G401.6 (cell line): ENCODE results near the gene ARFGAP2.

Source experiments
- FAIRE-seq: peaks from 2 replicates; lab custom pipeline; 2012; peaks lifted over from hg19 to GRCh38; lab: Jason Lieb, UNC

The ARFGAP2 gene

GRCh38 chr11:47186700-47187695 is 10.3 kb upstream of the ARFGAP2 start:
- peak; percentile 66 for FAIRE-seq

- no peak for FAIRE-seq
Measured at GRCh38 chr11:47186076-47186699, 9.5 kb upstream of the ARFGAP2 start, which contains the start of gene PACSIN3. TSS of gene PACSIN3 (minus strand) at chr11:47186434. CDS start at chr11:47182727, 3,707 bp downstream.

- peak; percentile 11 for FAIRE-seq
Measured at GRCh38 chr11:47185305-47186075, 8.8 kb upstream of the ARFGAP2 start.

- no peak for FAIRE-seq
Measured at GRCh38 chr11:47184711-47185304, 8.1 kb upstream of the ARFGAP2 start.

- FAIRE-seq: no peak
Measured at GRCh38 chr11:47183969-47184368, 7.3 kb upstream of the ARFGAP2 start.

- FAIRE-seq: no peak
Measured at GRCh38 chr11:47183031-47183856, 6.6 kb upstream of the ARFGAP2 start.

GRCh38 chr11:47182380-47182779 is 5.7 kb upstream of the ARFGAP2 start:
- no peak for FAIRE-seq

GRCh38 chr11:47181271-47181670 is 4.6 kb upstream of the ARFGAP2 start:
- FAIRE-seq: no peak

- no peak for FAIRE-seq
Measured at GRCh38 chr11:47180006-47180787, 3.5 kb upstream of the ARFGAP2 start.

GRCh38 chr11:47179655-47179991 is 2.9 kb upstream of the ARFGAP2 start:
- FAIRE-seq: peak; percentile 52

- no peak for FAIRE-seq
Measured at GRCh38 chr11:47178737-47179654, 2.3 kb upstream of the ARFGAP2 start.

GRCh38 chr11:47178316-47178715 is 1.6 kb upstream of the ARFGAP2 start:
- FAIRE-seq: no peak

- no peak for FAIRE-seq
Measured at GRCh38 chr11:47177846-47178245, 1.2 kb upstream of the ARFGAP2 start.

GRCh38 chr11:47177229-47177845 is 658 bp upstream of the ARFGAP2 start:
- peak; percentile 42 for FAIRE-seq

- no peak for FAIRE-seq
Measured at GRCh38 chr11:47175746-47176327, 842 bp downstream of the ARFGAP2 start.

- no peak for FAIRE-seq
Measured at GRCh38 chr11:47172740-47173336, 3.8 kb downstream of the ARFGAP2 start.

GRCh38 chr11:47171856-47172255 is 4.8 kb downstream of the ARFGAP2 start:
- FAIRE-seq: no peak
